Endometrium (tissue), 2 donors: ENCODE results near the gene LDLRAD3.

ENCODE experiments used
- FAIRE-seq: peaks from 2 replicates; lab custom pipeline; 2012; peaks lifted over from hg19 to GRCh38; lab: Jason Lieb, UNC
- donor health status: control.
- donor health status: control.

LDLRAD3 gene

GRCh38 chr11:35962369-35963138, 18.7 kb downstream of the LDLRAD3 start:
- FAIRE-seq, result no peak

GRCh38 chr11:35963911-35964310, 20.0 kb downstream of the LDLRAD3 start:
- FAIRE-seq, result no peak

GRCh38 chr11:35964841-35965240, 21.0 kb downstream of the LDLRAD3 start:
- FAIRE-seq, result peak; percentile 4

- no peak for FAIRE-seq
Observed at GRCh38 chr11:35967042-35967441, 23.2 kb downstream of the LDLRAD3 start.

GRCh38 chr11:35968386-35969088, 24.7 kb downstream of the LDLRAD3 start:
- FAIRE-seq, result no peak

- FAIRE-seq, result no peak
Observed at GRCh38 chr11:35969089-35970042, 25.5 kb downstream of the LDLRAD3 start.

GRCh38 chr11:35970445-35970844, 26.6 kb downstream of the LDLRAD3 start:
- no peak for FAIRE-seq

- no peak for FAIRE-seq
Observed at GRCh38 chr11:35971841-35972422, 28.1 kb downstream of the LDLRAD3 start.

GRCh38 chr11:35974882-35975589, 31.2 kb downstream of the LDLRAD3 start:
- FAIRE-seq, result no peak

- FAIRE-seq, result no peak
Observed at GRCh38 chr11:35976434-35976833, 32.6 kb downstream of the LDLRAD3 start.

- no peak for FAIRE-seq
Observed at GRCh38 chr11:35978183-35978582, 34.3 kb downstream of the LDLRAD3 start.

GRCh38 chr11:35978891-35979290, 35.0 kb downstream of the LDLRAD3 start:
- FAIRE-seq, result no peak

GRCh38 chr11:35980686-35981390, 37.0 kb downstream of the LDLRAD3 start:
- FAIRE-seq, result no peak

- FAIRE-seq, result no peak
Observed at GRCh38 chr11:35981581-35981980, 37.7 kb downstream of the LDLRAD3 start.

- FAIRE-seq, result no peak
Observed at GRCh38 chr11:35982061-35982460, 38.2 kb downstream of the LDLRAD3 start.

- FAIRE-seq, result peak; percentile 59
Observed at GRCh38 chr11:35983981-35984380, 40.1 kb downstream of the LDLRAD3 start.

GRCh38 chr11:35986947-35987346, 43.1 kb downstream of the LDLRAD3 start:
- no peak for FAIRE-seq

- FAIRE-seq, result no peak
Observed at GRCh38 chr11:35990170-35990569, 46.3 kb downstream of the LDLRAD3 start.

- no peak for FAIRE-seq
Observed at GRCh38 chr11:35990816-35991215, 47.0 kb downstream of the LDLRAD3 start.

- no peak for FAIRE-seq
Observed at GRCh38 chr11:35992548-35992947, 48.7 kb downstream of the LDLRAD3 start.

GRCh38 chr11:35994421-35994820, 50.6 kb downstream of the LDLRAD3 start:
- no peak for FAIRE-seq
